ENCODE data around the gene SIL1.

- TF ChIP-seq, protein P1, sequence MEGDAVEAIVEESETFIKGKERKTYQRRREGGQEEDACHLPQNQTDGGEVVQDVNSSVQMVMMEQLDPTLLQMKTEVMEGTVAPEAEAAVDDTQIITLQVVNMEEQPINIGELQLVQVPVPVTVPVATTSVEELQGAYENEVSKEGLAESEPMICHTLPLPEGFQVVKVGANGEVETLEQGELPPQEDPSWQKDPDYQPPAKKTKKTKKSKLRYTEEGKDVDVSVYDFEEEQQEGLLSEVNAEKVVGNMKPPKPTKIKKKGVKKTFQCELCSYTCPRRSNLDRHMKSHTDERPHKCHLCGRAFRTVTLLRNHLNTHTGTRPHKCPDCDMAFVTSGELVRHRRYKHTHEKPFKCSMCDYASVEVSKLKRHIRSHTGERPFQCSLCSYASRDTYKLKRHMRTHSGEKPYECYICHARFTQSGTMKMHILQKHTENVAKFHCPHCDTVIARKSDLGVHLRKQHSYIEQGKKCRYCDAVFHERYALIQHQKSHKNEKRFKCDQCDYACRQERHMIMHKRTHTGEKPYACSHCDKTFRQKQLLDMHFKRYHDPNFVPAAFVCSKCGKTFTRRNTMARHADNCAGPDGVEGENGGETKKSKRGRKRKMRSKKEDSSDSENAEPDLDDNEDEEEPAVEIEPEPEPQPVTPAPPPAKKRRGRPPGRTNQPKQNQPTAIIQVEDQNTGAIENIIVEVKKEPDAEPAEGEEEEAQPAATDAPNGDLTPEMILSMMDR (IDR thresholded peaks at IDR 0.05; ENCODE audit: insufficient read depth, low read depth, low read length) = no peak
- TF ChIP-seq EZH2 (IDR thresholded peaks at IDR 0.05; ENCODE audit: insufficient read depth, low read length) = no peak
Measured at GRCh38 chr5:138932171-138932810, 265.9 kb downstream of the SIL1 start.
